Coronary artery (tissue), 2 donors: ENCODE measurements around the gene PPIF.

Source experiments
- DNase-seq: peaks from one replicate; pipeline ENCODE4 v3.0.0-alpha.2; 2017; ENCODE audit warnings: low spot score
- H3K27ac ChIP-seq, 2 donors: fragments of 200-600 bp; sonication (generic); one replicate each; pipeline ENCODE4 v1.5.1; 2016 to 2019
- H3K4me3 ChIP-seq: fragments of 200-600 bp; sonication (generic); 2 replicates; pipeline ENCODE4 v1.5.1; 2016; ENCODE audit warnings: mild to moderate bottlenecking, moderate library complexity
- TF ChIP-seq, protein P1 (sequence below): fragments of 200-600 bp; sonication (generic); IDR thresholded peaks from one replicate; pipeline ENCODE4 v1.5.1; 2019; ENCODE audit warnings: antibody characterized with exemption

The PPIF gene

DNA sequence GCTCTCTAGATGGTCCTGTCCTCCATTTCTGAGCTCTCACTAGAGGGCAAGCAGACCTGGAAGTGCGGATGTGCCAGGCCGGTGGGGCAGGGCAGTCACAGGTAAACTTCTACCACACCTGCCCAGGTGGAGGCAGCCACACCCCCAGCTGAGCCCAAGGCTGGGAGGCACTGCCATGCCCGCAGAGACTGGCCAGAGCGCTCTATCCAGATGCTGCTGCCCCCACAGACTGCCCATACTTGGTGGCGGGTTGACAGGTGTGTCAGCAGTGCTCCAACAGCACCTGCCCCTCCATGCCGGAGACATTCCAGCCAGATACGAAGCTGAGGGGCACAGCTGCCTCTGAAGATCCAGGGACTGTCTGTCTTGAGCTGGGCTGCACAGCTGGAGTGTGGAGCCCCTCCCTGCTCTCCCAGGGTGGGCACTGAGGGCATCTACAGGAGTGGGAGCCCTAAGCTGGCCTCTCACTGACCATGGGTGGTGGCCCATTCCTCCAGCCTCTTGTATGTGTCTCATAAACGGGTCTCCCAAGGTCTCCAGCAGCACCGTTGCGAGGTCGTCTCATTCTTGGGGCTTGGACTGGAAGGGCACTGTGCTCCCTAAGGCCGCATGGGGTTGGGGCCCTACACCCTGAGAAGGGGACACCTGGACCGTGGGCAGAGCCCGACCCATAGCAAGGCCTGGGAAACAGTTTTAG, 38.2 kb upstream of the PPIF start:
- DNase-seq = no peak
- TF ChIP-seq, protein P1, sequence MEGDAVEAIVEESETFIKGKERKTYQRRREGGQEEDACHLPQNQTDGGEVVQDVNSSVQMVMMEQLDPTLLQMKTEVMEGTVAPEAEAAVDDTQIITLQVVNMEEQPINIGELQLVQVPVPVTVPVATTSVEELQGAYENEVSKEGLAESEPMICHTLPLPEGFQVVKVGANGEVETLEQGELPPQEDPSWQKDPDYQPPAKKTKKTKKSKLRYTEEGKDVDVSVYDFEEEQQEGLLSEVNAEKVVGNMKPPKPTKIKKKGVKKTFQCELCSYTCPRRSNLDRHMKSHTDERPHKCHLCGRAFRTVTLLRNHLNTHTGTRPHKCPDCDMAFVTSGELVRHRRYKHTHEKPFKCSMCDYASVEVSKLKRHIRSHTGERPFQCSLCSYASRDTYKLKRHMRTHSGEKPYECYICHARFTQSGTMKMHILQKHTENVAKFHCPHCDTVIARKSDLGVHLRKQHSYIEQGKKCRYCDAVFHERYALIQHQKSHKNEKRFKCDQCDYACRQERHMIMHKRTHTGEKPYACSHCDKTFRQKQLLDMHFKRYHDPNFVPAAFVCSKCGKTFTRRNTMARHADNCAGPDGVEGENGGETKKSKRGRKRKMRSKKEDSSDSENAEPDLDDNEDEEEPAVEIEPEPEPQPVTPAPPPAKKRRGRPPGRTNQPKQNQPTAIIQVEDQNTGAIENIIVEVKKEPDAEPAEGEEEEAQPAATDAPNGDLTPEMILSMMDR = no peak
- Histone ChIP-seq H3K4me3 (no peak overlapping the region), H3K27ac (no peak overlapping the region)

DNA sequence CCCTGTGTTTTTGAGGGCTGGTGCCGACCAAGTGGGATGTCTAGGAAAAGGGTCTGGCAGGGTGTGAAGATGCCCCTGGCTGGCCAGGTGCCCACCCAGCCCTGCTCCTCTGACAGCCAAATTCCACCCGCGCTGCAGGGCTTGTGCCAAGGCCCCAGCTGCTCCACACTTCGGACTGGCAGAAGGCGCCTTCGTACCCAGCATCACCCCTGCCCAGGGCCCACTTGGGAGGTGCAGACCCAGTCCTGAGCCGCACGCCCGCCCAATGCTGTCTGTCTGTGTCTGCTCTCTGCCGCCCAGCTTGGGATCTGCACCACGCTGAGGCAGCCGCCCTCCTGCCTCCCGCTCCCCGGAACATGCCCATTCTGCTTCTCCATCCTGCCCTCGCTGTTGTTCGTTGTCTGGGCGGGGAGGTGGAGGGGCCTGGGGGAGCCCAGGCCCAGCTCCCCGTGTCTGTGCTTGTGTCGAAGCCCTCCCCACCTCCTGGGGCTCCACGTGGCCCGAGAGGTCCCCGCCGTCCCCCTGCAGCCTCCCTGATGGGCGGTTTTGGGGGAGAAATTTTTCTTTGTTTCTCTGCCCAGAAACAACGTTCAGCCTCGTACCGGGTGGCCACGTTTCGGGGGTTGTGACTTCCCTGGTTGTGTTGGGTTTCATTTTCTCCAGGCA, 36.9 kb upstream of the PPIF start:
- Histone ChIP-seq H3K27ac (peak overlapping the region in 1 of 2 donors; percentile 72), H3K4me3 (no peak overlapping the region)
- no peak for DNase-seq
- TF ChIP-seq, protein P1 = no peak

DNA sequence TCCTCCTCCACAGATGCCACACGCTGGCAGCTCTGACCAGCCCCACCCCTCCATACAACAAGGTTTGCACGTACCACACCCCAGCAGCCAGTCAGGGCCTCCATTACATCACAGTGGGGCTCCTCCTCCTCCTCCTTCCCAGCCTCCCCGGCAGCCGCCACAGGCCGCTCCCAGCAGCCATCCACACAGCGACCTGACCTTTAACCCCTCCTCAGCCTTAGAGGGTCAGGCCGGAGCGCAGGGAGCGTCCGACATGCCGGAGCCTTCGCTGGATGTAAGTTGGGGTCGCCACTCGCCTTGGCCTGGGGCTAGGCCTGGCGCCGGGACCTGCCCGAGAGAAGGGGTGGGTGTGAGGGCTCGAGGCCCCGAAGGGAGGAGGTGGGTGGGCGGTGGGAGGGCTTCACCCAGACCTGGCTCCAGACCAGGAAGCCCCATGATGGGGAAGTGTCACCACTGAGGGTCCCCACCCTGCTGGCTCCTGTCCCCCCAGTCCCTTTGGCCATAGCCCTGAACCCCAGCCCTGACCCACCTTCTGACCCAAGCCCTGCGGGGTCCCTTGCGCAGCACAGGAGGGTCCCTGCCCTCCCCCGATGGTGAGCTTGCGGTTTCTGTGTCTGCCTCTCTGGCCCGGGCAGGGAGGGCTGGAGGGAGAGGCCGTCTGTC, 36.2 kb upstream of the PPIF start:
- no peak for DNase-seq
- H3K4me3 ChIP-seq = no peak overlapping the region
- H3K27ac ChIP-seq = peak overlapping the region in 1 of 2 donors; percentile 72
- TF ChIP-seq, protein P1 = no peak

DNA sequence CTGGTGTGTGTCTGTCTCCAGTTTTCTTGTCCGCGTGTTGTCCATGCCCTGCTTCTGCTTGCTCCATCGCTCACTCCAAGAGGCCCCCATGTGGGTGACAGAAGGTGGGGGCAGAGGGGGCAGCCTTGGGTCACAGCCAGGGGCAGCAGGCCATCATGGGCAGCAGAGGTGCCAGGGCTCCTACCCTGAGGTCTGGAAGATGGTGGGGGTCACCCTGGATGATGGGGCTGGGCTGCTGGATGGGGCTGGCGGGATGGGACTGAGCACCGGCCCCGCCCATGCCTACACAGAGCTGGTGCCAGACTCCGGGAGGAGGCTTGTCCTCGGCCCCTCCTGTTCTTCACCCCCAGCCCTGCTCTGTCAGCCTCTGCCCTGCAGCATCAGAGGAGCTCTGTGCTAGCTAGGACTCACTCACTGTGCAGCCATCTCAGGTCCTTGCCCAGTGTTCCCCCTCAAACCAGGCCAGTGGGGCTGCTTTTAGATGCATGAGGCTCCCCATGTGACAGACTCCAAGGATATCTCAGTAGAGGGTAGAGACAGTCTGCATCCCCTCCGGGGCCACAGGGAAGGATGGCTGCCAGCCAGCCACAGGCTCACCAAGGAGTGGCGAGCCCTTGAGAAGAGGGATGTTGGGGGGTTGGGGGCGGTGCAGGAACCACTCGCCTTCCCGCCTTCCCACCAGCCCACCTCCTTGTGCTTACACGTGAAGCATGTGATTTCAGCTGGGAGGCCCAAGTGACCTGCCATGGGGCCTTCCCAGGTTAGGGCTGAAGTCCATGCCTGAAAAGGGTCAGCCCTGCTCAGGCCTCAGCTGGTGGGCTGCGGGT, 35.5 kb upstream of the PPIF start:
- Histone ChIP-seq H3K4me3 (no peak overlapping the region), H3K27ac (peak overlapping the region in 1 of 2 donors; percentile 72)
- no peak for DNase-seq
- TF ChIP-seq, protein P1 = no peak

DNA sequence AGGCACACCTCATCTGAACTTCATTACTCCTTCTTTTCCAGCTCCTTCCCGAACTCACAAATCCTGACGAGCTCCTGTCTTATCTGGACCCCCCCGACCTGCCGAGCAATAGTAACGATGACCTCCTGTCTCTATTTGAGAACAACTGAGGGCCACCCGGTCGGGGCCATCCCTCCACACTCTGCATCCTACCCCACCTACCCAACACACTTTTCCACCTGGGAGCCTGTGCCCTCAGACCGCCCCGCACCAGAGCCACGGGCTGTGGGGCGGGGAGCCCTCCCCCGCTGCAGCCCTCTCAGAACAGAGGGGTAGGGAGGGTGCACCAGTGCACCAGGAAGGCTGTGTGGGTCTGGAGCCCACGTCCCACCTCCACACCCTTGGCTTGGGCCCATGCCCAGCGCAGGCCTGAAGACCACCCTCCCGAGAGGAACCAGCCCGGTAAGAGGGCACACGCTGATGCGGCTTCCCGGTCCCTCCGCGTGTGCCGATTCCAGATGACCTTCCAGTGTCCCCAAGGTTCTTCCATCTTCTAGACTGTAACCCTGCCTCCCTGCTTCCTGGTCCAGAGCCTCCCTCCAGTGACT, 34.6 kb upstream of the PPIF start:
- no peak overlapping the region for H3K4me3 ChIP-seq
- TF ChIP-seq, protein P1 = no peak
- no peak overlapping the region for H3K27ac ChIP-seq
- DNase-seq = no peak

DNA sequence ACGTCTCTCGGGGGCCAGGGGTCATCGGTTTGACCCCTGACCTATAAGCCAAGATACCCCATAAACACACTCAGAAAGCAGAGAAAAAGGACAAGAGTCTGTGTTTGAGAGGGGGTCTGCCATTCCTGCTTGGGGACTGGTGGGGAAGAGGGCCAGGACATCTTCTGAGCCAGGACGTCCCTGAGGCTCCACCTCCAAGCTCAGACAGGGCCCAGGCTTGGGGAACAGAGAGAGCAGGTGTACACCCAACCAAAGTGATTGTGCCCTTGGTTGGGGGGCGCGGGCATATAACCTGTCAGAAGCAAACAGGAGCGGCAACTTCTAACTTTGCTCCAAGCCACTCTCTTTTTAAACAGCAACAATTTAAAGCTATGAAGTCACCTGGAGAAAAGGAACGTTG, 33.9 kb upstream of the PPIF start:
- TF ChIP-seq, protein P1 = no peak
- DNase-seq = no peak
- Histone ChIP-seq H3K27ac (no peak overlapping the region), H3K4me3 (no peak overlapping the region)
